ENCODE results near the gene MYH16. TPM values are rescaled to one million over a fixed set of nuclear protein-coding genes. Genes with fewer than 3 reads are reported as not detected.

The MYH16 gene
- polyA plus RNA-seq, 1 experiment: not detected

DNA sequence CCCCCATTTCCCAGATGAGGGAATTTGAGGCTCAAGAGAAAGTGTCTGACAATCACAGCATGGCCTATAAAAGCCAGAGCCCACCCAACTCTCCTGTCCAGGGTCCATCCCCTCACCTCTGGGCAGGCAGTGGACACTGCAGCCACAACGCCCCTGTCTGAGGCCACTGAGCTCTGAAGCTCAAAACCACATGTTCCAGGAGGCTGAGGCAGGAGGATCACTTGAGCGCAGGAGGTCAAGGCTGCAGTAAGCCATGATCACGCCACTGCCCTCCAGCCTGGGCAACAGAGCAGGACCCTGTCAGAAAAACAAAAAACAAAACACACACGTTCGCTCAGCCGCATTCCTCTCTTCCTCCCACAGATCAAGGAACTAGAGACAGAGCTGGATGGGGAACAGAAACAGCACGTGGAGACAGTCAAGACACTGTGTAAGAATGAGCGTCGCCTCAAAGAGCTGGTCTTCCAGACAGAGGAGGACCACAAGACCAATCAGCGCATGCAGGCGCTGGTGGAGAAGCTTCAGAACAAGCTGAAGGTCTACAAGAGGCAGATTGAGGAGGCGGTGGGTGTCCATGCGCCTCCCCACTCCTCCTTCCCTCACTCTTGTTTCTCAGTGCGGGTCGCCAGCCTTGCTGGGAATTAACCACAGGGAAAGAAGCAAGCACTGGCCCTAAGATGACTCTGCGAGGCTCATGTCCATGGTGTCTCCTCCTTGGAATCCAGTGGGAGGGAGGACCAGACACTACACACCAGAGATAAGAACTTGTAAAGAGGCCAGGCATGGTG is 33.0 kb downstream of the MYH16 start:
- no peaks in the 10 kb centered on the region for H3K36me3 ChIP-seq (ENCODE audit: control insufficient read depth, insufficient read depth, low read length)
- DNase-seq (ENCODE audit: low read depth): no peak
- H3K4me3 ChIP-seq (ENCODE audit: low read depth, low read length): no peak overlapping the region
- H3K27me3 ChIP-seq (ENCODE audit: control insufficient read depth, insufficient read depth, low read length): no peaks in the 10 kb centered on the region
- TF ChIP-seq CTCF (IDR thresholded peaks at IDR 0.05; ENCODE audit: insufficient read depth, low read depth, low read length): no peak
- ChIA-PET CTCF (interaction anchor here (1.0 to 1.5 kb wide), 2 partner anchors 265 to 267 kb away, joined by 4 read pairs; no protein-coding TSS in a partner anchor), POLR2A (no interaction called here)

DNA sequence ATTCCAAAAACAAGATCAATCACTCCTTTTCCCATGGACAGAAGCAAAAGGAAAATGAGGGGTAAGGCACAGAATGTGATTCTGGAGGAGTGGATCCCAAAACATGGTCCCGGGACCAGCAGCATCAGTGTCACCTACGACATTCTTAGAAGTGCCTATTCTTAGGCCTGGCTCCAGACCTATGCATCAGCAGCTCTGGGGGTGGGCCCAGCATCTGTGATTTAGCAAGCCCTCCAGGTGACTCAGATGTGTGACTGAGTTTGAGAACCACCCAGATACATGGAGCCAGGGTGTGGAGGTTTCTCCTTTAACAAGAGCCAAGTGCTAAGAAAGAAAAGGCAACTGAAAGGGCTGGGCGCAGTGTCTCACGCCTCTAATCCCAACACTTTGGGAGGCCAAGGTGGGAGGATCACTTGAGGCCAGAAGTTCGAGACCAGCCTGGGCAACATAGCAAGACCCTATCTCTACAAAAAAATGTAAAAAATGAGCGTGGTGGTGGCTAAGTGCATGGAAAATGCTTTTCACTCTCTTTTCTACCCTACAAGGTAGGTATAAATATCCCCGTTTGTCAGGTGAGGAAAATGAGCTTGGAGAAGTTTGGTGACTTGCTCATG is 35.9 kb downstream of the MYH16 start:
- Histone ChIP-seq H3K36me3 (ENCODE audit: control insufficient read depth, insufficient read depth, low read length) (no peaks in the 10 kb centered on the region), H3K4me3 (ENCODE audit: low read depth, low read length) (no peak overlapping the region), H3K27me3 (ENCODE audit: control insufficient read depth, insufficient read depth, low read length) (no peaks in the 10 kb centered on the region)
- POLR2A ChIA-PET: no interaction called here
- CTCF ChIA-PET: interaction anchor here (0.8 to 8.6 kb wide), 3 partner anchors 99 to 270 kb away, joined by 3 to 128 read pairs (median 3); partner anchors contain the start of gene PDAP1
- no peak for TF ChIP-seq CTCF (IDR thresholded peaks at IDR 0.05; ENCODE audit: insufficient read depth, low read depth, low read length)
- DNase-seq (ENCODE audit: low read depth): no peak

DNA sequence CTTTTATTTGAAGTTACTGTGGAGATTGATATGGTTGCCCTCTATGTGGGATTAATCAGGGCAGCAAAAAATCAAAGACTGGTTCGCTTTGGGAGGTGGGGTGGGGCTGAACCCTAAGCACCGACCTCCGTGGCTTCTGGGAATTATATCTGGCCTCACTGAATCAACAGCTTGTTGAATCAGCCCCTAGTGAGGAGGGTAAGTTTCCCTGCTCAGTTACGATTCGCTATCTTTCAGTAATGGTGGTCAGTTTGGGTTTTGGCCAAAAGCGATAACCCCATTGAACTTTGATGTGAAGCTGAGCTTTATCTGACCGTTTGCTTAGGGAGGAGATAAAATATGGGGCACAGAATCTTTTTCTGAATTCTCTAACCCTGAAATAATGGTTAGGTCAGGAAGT is 36.5 kb downstream of the MYH16 start:
- DNase-seq (ENCODE audit: low read depth): no peak
- TF ChIP-seq CTCF (IDR thresholded peaks at IDR 0.05; ENCODE audit: insufficient read depth, low read depth, low read length): no peak
- H3K4me3 ChIP-seq (ENCODE audit: low read depth, low read length): no peak overlapping the region
- H3K36me3 ChIP-seq (ENCODE audit: control insufficient read depth, insufficient read depth, low read length): no peaks in the 10 kb centered on the region
- ChIA-PET POLR2A (no interaction called here), CTCF (interaction anchor here (0.8 to 8.6 kb wide), 2 partner anchors 264 to 271 kb away, joined by 3 to 128 read pairs; no protein-coding TSS in a partner anchor)
- H3K27me3 ChIP-seq (ENCODE audit: control insufficient read depth, insufficient read depth, low read length): no peaks in the 10 kb centered on the region

DNA sequence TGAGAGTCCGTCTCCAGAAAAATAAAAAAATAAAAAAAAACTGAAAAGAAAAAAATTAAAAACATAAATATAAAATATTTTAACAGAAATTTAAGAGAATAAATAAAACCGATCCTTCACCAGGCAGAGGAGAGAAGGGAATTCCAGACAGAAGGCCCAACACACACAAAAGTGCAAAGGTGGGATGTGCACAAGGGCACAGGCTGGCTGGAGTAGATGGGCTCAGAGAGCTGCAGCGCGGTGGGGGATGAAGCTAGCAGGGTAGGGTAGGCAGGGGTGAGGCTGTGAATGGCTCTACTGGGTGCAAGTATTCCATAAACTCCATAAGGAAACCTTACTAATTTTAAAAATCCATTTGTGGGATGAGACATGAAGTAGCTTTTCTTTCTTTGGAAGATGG is 37.4 kb downstream of the MYH16 start:
- DNase-seq (ENCODE audit: low read depth): no peak
- Histone ChIP-seq H3K4me3 (ENCODE audit: low read depth, low read length) (no peak overlapping the region), H3K27me3 (ENCODE audit: control insufficient read depth, insufficient read depth, low read length) (no peaks in the 10 kb centered on the region), H3K36me3 (ENCODE audit: control insufficient read depth, insufficient read depth, low read length) (no peaks in the 10 kb centered on the region)
- TF ChIP-seq CTCF (IDR thresholded peaks at IDR 0.05; ENCODE audit: insufficient read depth, low read depth, low read length): no peak
- ChIA-PET CTCF (interaction anchor here (0.8 to 8.6 kb wide), 5 partner anchors 9 to 272 kb away, joined by 3 to 128 read pairs (median 6); no protein-coding TSS in a partner anchor), POLR2A (no interaction called here)

DNA sequence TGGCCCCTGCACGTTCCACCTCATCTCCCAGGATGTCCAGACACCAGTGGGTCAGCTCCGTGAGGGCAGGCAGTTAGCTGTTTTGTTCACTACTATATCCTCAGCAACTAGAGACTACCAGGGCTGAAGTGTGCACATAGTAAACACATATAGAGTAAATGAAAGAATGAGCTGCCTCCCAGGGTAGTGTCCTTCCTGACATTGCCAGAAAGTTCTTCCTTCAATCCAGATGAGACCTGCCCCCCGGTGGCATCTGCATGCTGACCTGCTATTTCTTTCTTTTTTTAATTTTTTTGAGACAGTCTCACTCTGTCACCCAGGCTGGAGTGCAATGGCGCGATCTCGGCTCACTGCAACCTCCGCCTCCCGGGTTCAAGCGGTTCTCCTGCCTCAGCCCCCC is 39.1 kb downstream of the MYH16 start:
- no peaks in the 10 kb centered on the region for H3K36me3 ChIP-seq (ENCODE audit: control insufficient read depth, insufficient read depth, low read length)
- no peak for TF ChIP-seq CTCF (IDR thresholded peaks at IDR 0.05; ENCODE audit: insufficient read depth, low read depth, low read length)
- no peak for DNase-seq (ENCODE audit: low read depth)
- no peaks in the 10 kb centered on the region for H3K27me3 ChIP-seq (ENCODE audit: control insufficient read depth, insufficient read depth, low read length)
- POLR2A ChIA-PET: no interaction called here
- CTCF ChIA-PET: interaction anchor here (0.8 to 8.6 kb wide), 8 partner anchors 9 to 285 kb away, joined by 3 to 128 read pairs (median 4); no protein-coding TSS in a partner anchor
- no peak overlapping the region for H3K4me3 ChIP-seq (ENCODE audit: low read depth, low read length)

Data from BJ (cell line).